ENCODE data around the gene AHCTF1.

The AHCTF1 gene

GRCh38 chr1:246789454-246790339, 142.1 kb downstream of the AHCTF1 start:
- Mint-ChIP-seq H3K4me3 (no peak overlapping the region), H3K36me3 (ENCODE audit: insufficient read depth) (no peaks in the 10 kb centered on the region), H3K27ac (no peak overlapping the region), H3K27me3 (peaks cover 26 to 62% of the 10 kb centered on the region in 2 donors), H3K4me1 (ENCODE audit: low read depth in 2 of 2) (peaks cover 0 to 1% of the 10 kb centered on the region in 2 donors), H3K9me3 (no peaks in the 10 kb centered on the region)
- DNase-seq: no peak
- ATAC-seq (replicated peaks): no peak

Data from effector memory CD8-positive, alpha-beta T cell (primary cell).